Right lobe of liver (tissue), 6 donors: ENCODE data around the gene ZNF564. TPM values are rescaled to one million over a fixed set of nuclear protein-coding genes. Genes with fewer than 3 reads are reported as not detected.
"Not testable (repeated sequence)": the region's sequence is repeated elsewhere in the genome, so short reads cannot be mapped to it uniquely, and the experiment has no call there.

Source experiments
- ATAC-seq, 4 donors: fragments of 200-7000 bp; cut with Tn5 transposase; one replicate each; pipeline ENCODE4 v1.9.1; 2020; ENCODE audit warnings: mild to moderate bottlenecking in 4 of 4, moderate library complexity in 4 of 4
- DNase-seq, 3 donors: peaks; one replicate each; pipeline ENCODE4 v3.0.0-alpha.2; 2020
- H3K27ac ChIP-seq, 3 donors: fragments of 200-600 bp; one replicate each; pipeline ENCODE4 v1.8.0; 2022
- H3K27me3 ChIP-seq, 2 donors: fragments of 200-600 bp; one replicate each; pipeline ENCODE4 v1.8.0; 2022
- H3K36me3 ChIP-seq, 4 donors: fragments of 200-600 bp; sonication (generic) in 1 of 4; one replicate each; pipeline versions ENCODE4 v1.5.1 to v1.8.0; 2017 to 2022; ENCODE audit warnings: control low read depth in 1 of 4
- H3K4me1 ChIP-seq, 4 donors: fragments of 200-600 bp; sonication (generic) in 1 of 4; one replicate each; pipeline versions ENCODE4 v1.5.1 to v1.8.0; 2017 to 2022; ENCODE audit warnings: control low read depth in 1 of 4
- H3K4me3 ChIP-seq, 3 donors: fragments of 200-600 bp; one replicate each; pipeline ENCODE4 v1.8.0; 2022
- H3K9me3 ChIP-seq, 4 donors: fragments of 200-600 bp; sonication (generic) in 1 of 4; one replicate each; pipeline versions ENCODE4 v1.5.1 to v1.8.0; 2017 to 2022; ENCODE audit warnings: control low read depth in 1 of 4
- POLR2A ChIP-seq: fragments of 450-650 bp; IDR thresholded peaks from one replicate; pipeline ENCODE4 v1.6.1; 2017; ENCODE audit warnings: antibody characterized with exemption, mild to moderate bottlenecking
- WGBS: methylation state at CpG from one replicate; pipeline ENCODE4 v1.1.6; 2018; ENCODE audit warnings: low coverage, low lambda C conversion rate; ENCODE audit not compliant: insufficient coverage; ENCODE audit errors: missing lambda C conversion rate; 5-methylcytosine and 5-hydroxymethylcytosine counted together
- intact Hi-C, 2 donors: fragments of 100-400 bp; cut with DNase I; formaldehyde crosslinking; loops; one replicate each; pipeline versions ENCODE4 v1.11.2 to v1.14.1; 2022
- total RNA-seq, 6 experiments: library from RNA; depleted of rRNA in 2 of 6; stranded (reverse); fragments of >200 nt in 2 of 6; fragmentation: NEBNext Ultra II Directional in 3 of 6; extraction: Animal tissue kit (Norgen Biotek cat#: 25700) in 3 of 6; gene quantifications; one replicate each; pipeline versions ENCODE4 v1.1.0 to v1.2.4, GENCODE V29; 2016 to 2023
- TF ChIP-seq, protein P1 (sequence below), 4 donors: fragments of 200-600 bp in 3 of 4; fragments of 450-650 bp in 1 of 4; IDR thresholded peaks; one replicate each; pipeline versions ENCODE4 v1.5.1 to v1.8.0; 2016 to 2022; ENCODE audit warnings: antibody characterized with exemption in 4 of 4, mild to moderate bottlenecking in 2 of 4
- donor health status: DM: no; HTN: yes; CAD: no.
- donor health status: DM: no; HTN: no; CAD: no.
- donor health status: DM: no; HTN: no; CAD: no.
- donor health status: DM: no; HTN: yes; CAD: no.
- donor health status: DM: no; HTN: yes; CAD: no.

ZNF564 gene
- total RNA-seq, 6 experiments from 2014 or later = 3.1 to 8.1 (median 5.3) TPM

DNA sequence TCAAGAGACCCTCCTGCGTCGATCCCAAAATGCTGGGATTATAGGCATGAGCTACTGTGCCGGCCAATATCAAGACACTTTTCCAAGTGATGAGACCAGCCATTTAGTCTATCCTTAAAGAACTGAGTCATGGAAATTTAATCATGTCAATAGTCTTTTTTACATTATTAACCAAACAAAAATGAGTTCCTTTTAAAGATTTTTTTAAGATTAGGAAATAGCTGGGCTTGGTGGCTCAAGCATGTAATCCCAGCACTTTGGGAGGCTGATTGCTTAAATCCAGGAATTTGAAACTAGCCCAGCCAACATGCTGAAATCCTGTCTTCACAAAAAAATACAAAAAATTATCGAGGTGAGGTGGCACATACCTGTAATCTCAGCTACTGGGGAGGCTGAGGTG, 16.7 kb upstream of the ZNF564 start:
- intact Hi-C loops = loop anchor here (10.0 kb wide), 2 partner anchors 97 to 277 kb away; partner anchors contain the start of genes MAN2B1 (in 1 of the 2) and WDR83 (in 1 of the 2)
- no peak for ATAC-seq

DNA sequence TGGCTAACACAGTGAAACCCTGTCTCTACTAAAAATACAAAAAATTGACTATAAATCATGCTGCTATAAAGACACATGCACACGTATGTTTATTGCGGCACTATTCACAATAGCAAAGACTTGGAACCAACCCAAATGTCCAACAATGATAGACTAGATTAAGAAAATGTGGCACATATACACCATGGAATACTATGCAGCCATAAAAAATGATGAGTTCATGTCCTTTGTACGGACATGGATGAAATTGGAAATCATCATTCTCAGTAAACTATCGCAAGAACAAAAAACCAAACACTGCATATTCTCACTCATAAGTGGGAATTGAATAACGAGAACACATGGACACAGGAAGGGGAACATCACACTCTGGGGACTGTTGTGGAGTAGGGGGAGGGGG, 15.1 kb upstream of the ZNF564 start:
- H3K27ac ChIP-seq, H3K27me3 ChIP-seq, DNase-seq, H3K36me3 ChIP-seq, H3K4me3 ChIP-seq, H3K9me3 ChIP-seq, ATAC-seq, H3K4me1 ChIP-seq: not testable (repeated sequence)
- WGBS = 85% methylated on average over 3 of the region's 5 CpGs
- intact Hi-C loops = loop anchor here (10.0 kb wide), 2 partner anchors 98 to 278 kb away; partner anchors contain the start of genes MAN2B1 (in 1 of the 2) and WDR83 (in 1 of the 2)

More for the DNA sequence above, 16.7 kb upstream of the ZNF564 start:
- H3K4me3 ChIP-seq = no peak overlapping the region
- WGBS = 74% methylated on average over 4 of the region's 4 CpGs
- no peak overlapping the region for H3K27ac ChIP-seq
- no peaks in the 10 kb centered on the region for H3K4me1 ChIP-seq
- no peak for TF ChIP-seq POLR2A
- TF ChIP-seq, protein P1, sequence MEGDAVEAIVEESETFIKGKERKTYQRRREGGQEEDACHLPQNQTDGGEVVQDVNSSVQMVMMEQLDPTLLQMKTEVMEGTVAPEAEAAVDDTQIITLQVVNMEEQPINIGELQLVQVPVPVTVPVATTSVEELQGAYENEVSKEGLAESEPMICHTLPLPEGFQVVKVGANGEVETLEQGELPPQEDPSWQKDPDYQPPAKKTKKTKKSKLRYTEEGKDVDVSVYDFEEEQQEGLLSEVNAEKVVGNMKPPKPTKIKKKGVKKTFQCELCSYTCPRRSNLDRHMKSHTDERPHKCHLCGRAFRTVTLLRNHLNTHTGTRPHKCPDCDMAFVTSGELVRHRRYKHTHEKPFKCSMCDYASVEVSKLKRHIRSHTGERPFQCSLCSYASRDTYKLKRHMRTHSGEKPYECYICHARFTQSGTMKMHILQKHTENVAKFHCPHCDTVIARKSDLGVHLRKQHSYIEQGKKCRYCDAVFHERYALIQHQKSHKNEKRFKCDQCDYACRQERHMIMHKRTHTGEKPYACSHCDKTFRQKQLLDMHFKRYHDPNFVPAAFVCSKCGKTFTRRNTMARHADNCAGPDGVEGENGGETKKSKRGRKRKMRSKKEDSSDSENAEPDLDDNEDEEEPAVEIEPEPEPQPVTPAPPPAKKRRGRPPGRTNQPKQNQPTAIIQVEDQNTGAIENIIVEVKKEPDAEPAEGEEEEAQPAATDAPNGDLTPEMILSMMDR (IDR thresholded peaks at IDR 0.05) = no peak
- H3K27me3 ChIP-seq = no peaks in the 10 kb centered on the region
- no peak for DNase-seq
- H3K36me3 ChIP-seq = no peaks in the 10 kb centered on the region
- H3K9me3 ChIP-seq = no peaks in the 10 kb centered on the region

DNA sequence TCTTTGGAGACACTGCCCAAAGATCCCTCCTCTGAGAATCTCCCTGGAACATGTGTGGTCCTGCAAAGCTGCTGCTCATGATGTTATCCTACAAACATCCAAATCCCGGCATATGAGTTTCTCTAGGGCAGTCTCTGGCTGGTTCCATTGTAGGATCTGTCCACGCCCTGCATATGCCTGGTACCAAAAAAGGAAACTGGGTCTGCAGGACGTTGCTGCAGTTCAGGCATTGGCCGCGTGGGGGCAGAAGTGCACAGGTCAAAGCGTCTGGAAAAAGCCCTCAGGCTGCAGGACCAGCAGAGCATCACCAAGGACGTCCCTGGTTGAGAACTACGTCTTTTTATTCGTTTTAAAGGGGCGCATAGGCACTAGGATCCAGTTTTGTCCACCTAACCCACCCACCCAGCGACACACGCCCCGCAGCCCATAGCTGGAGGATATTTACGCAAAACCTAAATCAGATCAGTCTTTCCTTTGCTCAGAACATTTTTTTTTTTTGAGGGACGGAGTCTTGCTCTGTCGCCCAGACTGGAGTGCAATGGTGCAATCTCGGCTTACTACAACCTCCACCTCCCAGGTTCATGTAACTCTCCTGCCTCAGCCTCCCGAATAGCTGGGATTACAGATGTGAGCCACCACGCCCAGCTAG, 12.9 kb upstream of the ZNF564 start:
- peak; percentile 99 to 100 (median 100) for ATAC-seq
- 14% methylated on average over 19 of the region's 19 CpGs for WGBS
- Histone ChIP-seq H3K27me3 (no peaks in the 10 kb centered on the region), H3K27ac (no peak overlapping the region), H3K4me3 (no peak overlapping the region), H3K36me3 (no peaks in the 10 kb centered on the region), H3K9me3 (no peaks in the 10 kb centered on the region), H3K4me1 (no peaks in the 10 kb centered on the region)
- intact Hi-C loops = loop anchor here (5.0 to 10.0 kb wide), 3 partner anchors 101 to 281 kb away; partner anchors contain the start of genes MAN2B1 (in 1 of the 2) and WDR83 (in 1 of the 2)
- TF ChIP-seq, protein P1 (IDR thresholded peaks at IDR 0.05) = peak; percentile 92 to 98 (median 93)
- no peak for TF ChIP-seq POLR2A
- peak; percentile 84 to 87 (median 86) for DNase-seq

DNA sequence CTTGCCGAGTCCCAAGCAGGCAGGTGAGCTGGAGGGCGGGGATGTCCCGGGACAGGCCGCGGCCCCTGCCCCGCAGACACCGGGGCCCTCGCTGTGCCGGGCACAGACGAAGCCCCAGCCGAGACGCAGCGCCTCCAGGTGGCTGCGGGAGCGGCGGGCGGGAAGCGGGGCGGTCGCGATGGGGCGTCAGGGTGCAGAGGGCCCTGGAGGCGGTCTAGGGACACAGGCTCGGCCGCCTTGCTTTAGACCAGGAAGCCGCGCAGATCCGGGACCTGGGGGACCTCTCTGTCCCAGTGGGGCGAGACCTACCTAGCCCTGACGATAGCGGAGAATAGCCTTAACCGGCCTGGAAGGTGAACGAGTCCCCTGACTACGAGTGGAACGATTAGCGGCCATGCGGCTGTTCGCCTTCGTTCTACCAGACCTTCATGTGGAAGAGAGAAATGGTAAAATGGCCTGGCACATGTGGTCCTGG, 4.2 kb upstream of the ZNF564 start:
- Histone ChIP-seq H3K9me3 (no peaks in the 10 kb centered on the region), H3K4me3 (no peak overlapping the region), H3K4me1 (peaks cover 0 to 8% (median 0%) of the 10 kb centered on the region in 4 donors), H3K27ac (no peak overlapping the region), H3K27me3 (no peaks in the 10 kb centered on the region), H3K36me3 (no peaks in the 10 kb centered on the region)
- 49% methylated on average over 17 of the region's 39 CpGs for WGBS
- intact Hi-C loops = no loop called here
- ATAC-seq (no peak), DNase-seq (peak in 2 of 3 donors; percentile 24 to 48)
- no peak for TF ChIP-seq POLR2A
- TF ChIP-seq, protein P1 (IDR thresholded peaks at IDR 0.05) = no peak

DNA sequence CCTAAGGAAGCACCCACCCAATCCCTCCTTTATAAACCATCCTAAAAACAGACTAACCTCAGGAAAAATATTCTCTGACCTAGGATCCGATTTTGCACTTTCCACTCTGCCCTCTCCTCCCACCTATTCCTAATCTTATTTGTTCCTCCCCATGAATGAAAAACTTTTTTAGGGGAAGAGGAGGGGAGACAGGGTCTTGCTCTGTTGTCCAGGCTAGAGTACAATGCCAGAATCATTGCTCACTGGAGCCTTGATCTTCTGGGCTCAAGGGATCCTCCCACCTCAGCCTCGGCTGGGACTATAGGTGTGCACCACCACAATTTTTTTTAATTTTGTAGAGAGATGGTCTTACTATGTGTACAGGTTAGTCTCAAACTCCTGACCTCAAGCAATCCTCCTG, 4.4 kb downstream of the ZNF564 start:
- no peak for DNase-seq
- Histone ChIP-seq H3K4me3 (no peak overlapping the region), H3K9me3 (no peaks in the 10 kb centered on the region), H3K4me1 (peaks cover 0 to 42% (median 20%) of the 10 kb centered on the region in 4 donors), H3K36me3 (no peaks in the 10 kb centered on the region), H3K27ac (no peak overlapping the region), H3K27me3 (no peaks in the 10 kb centered on the region)
- ATAC-seq = no peak
- TF ChIP-seq POLR2A = no peak
- TF ChIP-seq, protein P1 (IDR thresholded peaks at IDR 0.05) = no peak
- intact Hi-C loops = no loop called here
- WGBS = 80% methylated on average over 2 of the region's 2 CpGs
